ENCODE data around the gene CD99. TPM values are rescaled to one million over a fixed set of nuclear protein-coding genes. Genes with fewer than 3 reads are reported as not detected.
"Not testable (repeated sequence)": the region's sequence is repeated elsewhere in the genome, so short reads cannot be mapped to it uniquely, and the experiment has no call there.

CD99 gene
- total and polyA plus RNA-seq, 9 donors = 149 to 678 (median 283) TPM

GRCh38 chrX:2774057-2774456 is 83.0 kb downstream of the CD99 start:
- TF ChIP-seq, protein P1, sequence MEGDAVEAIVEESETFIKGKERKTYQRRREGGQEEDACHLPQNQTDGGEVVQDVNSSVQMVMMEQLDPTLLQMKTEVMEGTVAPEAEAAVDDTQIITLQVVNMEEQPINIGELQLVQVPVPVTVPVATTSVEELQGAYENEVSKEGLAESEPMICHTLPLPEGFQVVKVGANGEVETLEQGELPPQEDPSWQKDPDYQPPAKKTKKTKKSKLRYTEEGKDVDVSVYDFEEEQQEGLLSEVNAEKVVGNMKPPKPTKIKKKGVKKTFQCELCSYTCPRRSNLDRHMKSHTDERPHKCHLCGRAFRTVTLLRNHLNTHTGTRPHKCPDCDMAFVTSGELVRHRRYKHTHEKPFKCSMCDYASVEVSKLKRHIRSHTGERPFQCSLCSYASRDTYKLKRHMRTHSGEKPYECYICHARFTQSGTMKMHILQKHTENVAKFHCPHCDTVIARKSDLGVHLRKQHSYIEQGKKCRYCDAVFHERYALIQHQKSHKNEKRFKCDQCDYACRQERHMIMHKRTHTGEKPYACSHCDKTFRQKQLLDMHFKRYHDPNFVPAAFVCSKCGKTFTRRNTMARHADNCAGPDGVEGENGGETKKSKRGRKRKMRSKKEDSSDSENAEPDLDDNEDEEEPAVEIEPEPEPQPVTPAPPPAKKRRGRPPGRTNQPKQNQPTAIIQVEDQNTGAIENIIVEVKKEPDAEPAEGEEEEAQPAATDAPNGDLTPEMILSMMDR (IDR thresholded peaks at IDR 0.05) = no peak
- TF ChIP-seq POLR2A (IDR thresholded peaks at IDR 0.05) (no peak), EP300 (IDR thresholded peaks at IDR 0.05) (no peak)
- no peak for DNase-seq
- H3K36me3 ChIP-seq = no peaks in the 10 kb centered on the region
- no peak overlapping the region for H3K4me3 ChIP-seq
- no peak overlapping the region for H3K27ac ChIP-seq
- no peaks in the 10 kb centered on the region for H3K4me1 ChIP-seq (ENCODE audit: insufficient read depth)
- H3K9me3 ChIP-seq = no peaks in the 10 kb centered on the region
- intact Hi-C loops (cut with DNase I) = no loop called here
- 75 to 82% (median 79%) methylated on average over 5 of the region's 5 CpGs for WGBS, 3 donors
- no peaks in the 10 kb centered on the region for H3K27me3 ChIP-seq

- Histone ChIP-seq H3K27me3 (no peaks in the 10 kb centered on the region), H3K36me3 (no peaks in the 10 kb centered on the region), H3K9me3 (no peaks in the 10 kb centered on the region), H3K4me1 (ENCODE audit: insufficient read depth) (no peaks in the 10 kb centered on the region), H3K4me3 (no peak overlapping the region), H3K27ac (no peak overlapping the region)
- intact Hi-C loops (cut with DNase I) = no loop called here
- TF ChIP-seq, protein P1 (IDR thresholded peaks at IDR 0.05) = no peak
- TF ChIP-seq POLR2A (IDR thresholded peaks at IDR 0.05) (no peak), EP300 (IDR thresholded peaks at IDR 0.05) (no peak)
- DNase-seq = no peak
- WGBS, 3 donors = 96 to 97% (median 97%) methylated on average over 3 of the region's 3 CpGs
Observed at GRCh38 chrX:2774776-2775175, 83.7 kb downstream of the CD99 start.

DNA sequence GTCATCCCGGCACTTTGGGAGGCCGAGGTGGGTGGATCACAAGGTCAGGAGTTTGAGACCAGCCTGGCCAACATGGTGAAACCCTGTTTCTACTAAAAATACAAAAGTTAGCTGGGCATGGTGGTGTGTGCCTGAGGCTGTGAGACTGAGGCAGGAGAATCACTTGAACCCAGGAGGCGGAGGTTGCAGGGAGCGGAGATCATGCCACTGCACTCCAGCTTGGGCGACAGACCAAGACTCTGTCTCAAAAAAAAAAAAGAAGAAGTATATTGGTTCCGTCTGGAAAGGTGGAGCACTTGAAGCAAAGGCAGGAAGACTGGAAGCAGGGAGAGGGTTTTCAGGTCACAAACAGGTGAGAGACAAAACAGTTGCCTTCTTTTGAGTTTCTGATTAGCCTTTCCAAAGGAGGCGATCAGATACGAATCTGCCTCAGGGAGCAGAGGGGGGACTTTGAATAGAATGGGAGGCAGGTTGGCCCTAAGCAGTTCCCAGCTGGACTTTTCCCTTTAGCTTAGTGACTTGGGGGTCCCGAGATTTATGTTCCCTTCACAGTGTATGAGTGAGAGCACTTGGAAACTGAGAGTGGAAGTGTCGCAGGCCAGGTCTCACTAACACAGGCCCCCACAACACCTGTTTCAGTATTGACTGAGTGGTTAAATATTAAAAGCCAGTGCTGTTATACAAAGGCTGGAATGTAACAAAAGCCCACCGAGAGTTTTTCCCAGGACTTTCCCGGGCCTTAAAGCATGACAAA is 89.6 kb downstream of the CD99 start:
- intact Hi-C loops (cut with DNase I); H3K36me3 ChIP-seq; H3K4me3 ChIP-seq; DNase-seq; H3K4me1 ChIP-seq (ENCODE audit: insufficient read depth); H3K9me3 ChIP-seq; H3K27me3 ChIP-seq; H3K27ac ChIP-seq: not testable (repeated sequence)
- WGBS, 3 donors = 72 to 79% (median 73%) methylated on average over 12 of the region's 12 CpGs

GRCh38 chrX:2781226-2781571 is 90.1 kb downstream of the CD99 start:
- Histone ChIP-seq H3K27me3 (no peaks in the 10 kb centered on the region), H3K27ac (no peak overlapping the region), H3K9me3 (no peaks in the 10 kb centered on the region), H3K4me1 (ENCODE audit: insufficient read depth) (no peaks in the 10 kb centered on the region), H3K36me3 (no peaks in the 10 kb centered on the region), H3K4me3 (no peak overlapping the region)
- no peak for DNase-seq
- intact Hi-C loops (cut with DNase I) = no loop called here
- WGBS, 3 donors = 86 to 96% (median 89%) methylated on average over 1 of the region's 1 CpG
- TF ChIP-seq POLR2A (IDR thresholded peaks at IDR 0.05) (no peak), EP300 (IDR thresholded peaks at IDR 0.05) (no peak)
- TF ChIP-seq, protein P1 (IDR thresholded peaks at IDR 0.05) = no peak

DNA sequence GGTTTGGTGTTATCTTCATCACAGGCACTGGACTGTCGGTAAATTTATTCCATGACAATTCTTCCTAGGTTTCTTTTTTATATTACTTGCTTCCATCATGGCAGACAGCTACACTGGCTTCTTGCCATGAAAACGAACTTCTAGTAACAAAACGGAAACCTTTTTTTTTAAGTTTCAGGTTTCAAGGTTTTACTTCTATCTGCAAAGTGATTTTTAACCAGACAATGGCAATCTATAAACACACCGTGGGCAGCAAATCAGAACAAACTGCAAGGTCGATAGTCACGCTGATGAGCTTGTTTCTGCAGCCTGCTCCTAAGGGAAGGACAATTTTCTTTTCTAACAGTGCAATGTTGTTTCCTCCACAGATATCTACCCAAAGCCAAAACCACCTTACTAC is 90.6 kb downstream of the CD99 start:
- DNase-seq = no peak
- TF ChIP-seq EP300 (IDR thresholded peaks at IDR 0.05) (no peak), POLR2A (IDR thresholded peaks at IDR 0.05) (no peak)
- TF ChIP-seq, protein P1 (IDR thresholded peaks at IDR 0.05) = no peak
- Histone ChIP-seq H3K27ac (no peak overlapping the region), H3K36me3 (no peaks in the 10 kb centered on the region), H3K27me3 (no peaks in the 10 kb centered on the region), H3K4me3 (no peak overlapping the region), H3K9me3 (no peaks in the 10 kb centered on the region), H3K4me1 (ENCODE audit: insufficient read depth) (no peaks in the 10 kb centered on the region)
- 12 to 22% (median 17%) methylated on average over 6 of the region's 6 CpGs for WGBS, 3 donors
- intact Hi-C loops (cut with DNase I) = no loop called here
